ENCODE data around the gene GOLGA1.

GOLGA1 gene

GRCh38 chr9:124881138-124881743, 59.6 kb downstream of the GOLGA1 start:
- DNase-seq, result no peak

- no peak for DNase-seq
Observed at GRCh38 chr9:124880501-124880900, 60.4 kb downstream of the GOLGA1 start.

- DNase-seq, result no peak
Observed at GRCh38 chr9:124879226-124879625, 61.7 kb downstream of the GOLGA1 start.

GRCh38 chr9:124878518-124878917, 62.4 kb downstream of the GOLGA1 start:
- DNase-seq, result no peak

- DNase-seq, result no peak
Observed at GRCh38 chr9:124878021-124878420, 62.9 kb downstream of the GOLGA1 start.

GRCh38 chr9:124877021-124877782, 63.7 kb downstream of the GOLGA1 start:
- no peak for DNase-seq

GRCh38 chr9:124875501-124875900, 65.4 kb downstream of the GOLGA1 start:
- no peak for DNase-seq

- no peak for DNase-seq
Observed at GRCh38 chr9:124873664-124874063, 67.2 kb downstream of the GOLGA1 start.

GRCh38 chr9:124871156-124871561, 69.7 kb downstream of the GOLGA1 start:
- DNase-seq, result no peak

- DNase-seq, result no peak
Observed at GRCh38 chr9:124870723-124871122, 70.2 kb downstream of the GOLGA1 start.

- peak; percentile 37 for DNase-seq
Observed at GRCh38 chr9:124869986-124870560, 70.8 kb downstream of the GOLGA1 start.

GRCh38 chr9:124869466-124869985, 71.4 kb downstream of the GOLGA1 start:
- DNase-seq, result no peak

- DNase-seq, result peak; percentile 49
Observed at GRCh38 chr9:124868511-124869465, 72.1 kb downstream of the GOLGA1 start.

- DNase-seq, result no peak
Observed at GRCh38 chr9:124863371-124863871, 77.5 kb downstream of the GOLGA1 start.

GRCh38 chr9:124861342-124862229, 79.3 kb downstream of the GOLGA1 start, which contains the start of the genes ARPC5L and RPL35:
TSS of gene ARPC5L (plus strand) at chr9:124862130. CDS start at chr9:124869291, 7,161 bp downstream.
TSS of gene RPL35 (minus strand) at chr9:124861957. CDS start at chr9:124861912, 45 bp downstream.
- DNase-seq, result peak; percentile 90

- no peak for DNase-seq
Observed at GRCh38 chr9:124860582-124861341, 80.1 kb downstream of the GOLGA1 start.

GRCh38 chr9:124859803-124860581, 80.9 kb downstream of the GOLGA1 start:
- DNase-seq, result no peak

GRCh38 chr9:124858330-124859046, 82.4 kb downstream of the GOLGA1 start:
- DNase-seq, result no peak

Data from kidney glomerular epithelial cell (primary cell).